GM21717 (cell line): ENCODE measurements around the gene GRAMD2A.

ENCODE experiments used
- ATAC-seq: cut with Tn5 transposase; IDR thresholded peaks from one replicate; pipeline ENCODE4 v1.9.1; 2021; ENCODE audit warnings: mild to moderate bottlenecking, moderate library complexity; ENCODE audit not compliant: unreplicated experiment

Gene GRAMD2A

DNA sequence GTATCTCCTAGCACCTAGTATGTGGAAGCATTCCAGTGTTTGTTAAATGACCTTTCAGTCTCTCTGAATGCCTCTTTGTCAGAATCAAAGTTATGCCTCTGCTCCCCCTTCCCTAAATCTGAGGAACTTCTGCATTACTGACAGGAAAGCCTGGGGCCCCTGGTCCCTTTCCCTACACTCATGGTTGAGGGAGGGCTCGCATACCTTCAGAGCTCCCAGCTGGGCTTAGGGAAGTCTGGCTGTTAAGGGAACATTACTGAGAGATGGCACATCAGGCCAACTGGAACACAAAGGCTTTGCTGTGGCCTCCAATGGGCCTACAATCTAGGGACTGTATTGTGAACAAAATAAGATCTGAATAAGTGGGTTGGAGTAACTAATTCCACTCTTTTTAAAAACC is 23.1 kb upstream of the GRAMD2A start:
- no peak for ATAC-seq

DNA sequence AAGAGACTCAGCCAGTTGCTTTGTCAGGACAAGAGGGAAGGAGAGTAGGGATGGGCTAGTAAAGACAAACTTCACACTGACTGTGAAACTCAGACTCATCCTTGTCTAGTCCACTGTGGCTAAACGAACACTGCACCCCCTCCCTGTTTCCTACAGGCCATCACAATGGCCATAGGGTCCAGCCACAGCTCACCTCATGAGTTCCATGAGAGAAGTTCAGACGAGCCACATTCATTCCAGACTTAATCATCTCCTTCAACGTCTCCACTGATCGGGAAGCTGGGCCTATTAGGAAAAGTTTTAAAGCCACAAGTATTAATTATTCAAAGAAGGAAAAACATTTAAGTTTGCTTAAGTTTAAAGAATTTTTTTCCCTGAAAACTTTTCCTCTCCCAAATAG is 19.6 kb upstream of the GRAMD2A start:
- no peak for ATAC-seq

DNA sequence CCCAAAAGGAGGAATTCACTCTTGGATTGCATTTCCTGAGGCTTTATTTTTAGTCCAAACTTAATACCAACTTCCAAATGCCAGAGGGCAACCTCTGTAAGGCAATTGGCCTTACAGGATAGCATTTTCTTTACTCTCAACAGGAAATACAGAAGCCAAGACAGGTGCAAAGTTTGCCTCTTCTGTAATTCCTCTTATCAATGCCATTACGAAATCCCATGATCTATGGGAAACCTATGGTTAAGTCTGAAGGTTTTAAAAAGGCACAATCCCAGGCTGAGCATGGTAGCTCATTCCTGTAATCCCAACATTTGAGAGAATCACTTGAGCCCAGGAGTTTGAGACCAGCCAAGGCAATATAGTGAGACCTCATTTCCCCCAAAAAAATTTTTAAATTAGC is 18.5 kb upstream of the GRAMD2A start:
- no peak for ATAC-seq

GRCh38 chr15:72207558-72208085 is 10.0 kb upstream of the GRAMD2A start:
- ATAC-seq, result no peak

DNA sequence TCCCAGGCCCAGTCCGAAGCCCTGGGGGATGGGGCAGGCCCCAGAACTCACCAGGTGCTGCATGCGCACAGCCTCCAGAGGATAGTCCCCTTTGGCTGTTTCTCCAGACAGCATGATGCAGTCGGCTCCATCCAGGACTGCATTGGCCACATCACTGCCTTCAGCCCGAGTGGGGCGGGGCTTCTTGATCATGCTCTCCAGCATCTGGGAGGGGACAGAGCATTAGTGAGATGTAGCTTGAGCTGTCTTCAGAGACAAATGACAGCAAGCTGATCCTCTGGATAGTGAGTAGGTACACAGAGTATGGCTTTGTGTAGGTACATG is 9.1 kb upstream of the GRAMD2A start:
- ATAC-seq, result no peak

- no peak for ATAC-seq
Observed at GRCh38 chr15:72205896-72206676, 8.5 kb upstream of the GRAMD2A start.

DNA sequence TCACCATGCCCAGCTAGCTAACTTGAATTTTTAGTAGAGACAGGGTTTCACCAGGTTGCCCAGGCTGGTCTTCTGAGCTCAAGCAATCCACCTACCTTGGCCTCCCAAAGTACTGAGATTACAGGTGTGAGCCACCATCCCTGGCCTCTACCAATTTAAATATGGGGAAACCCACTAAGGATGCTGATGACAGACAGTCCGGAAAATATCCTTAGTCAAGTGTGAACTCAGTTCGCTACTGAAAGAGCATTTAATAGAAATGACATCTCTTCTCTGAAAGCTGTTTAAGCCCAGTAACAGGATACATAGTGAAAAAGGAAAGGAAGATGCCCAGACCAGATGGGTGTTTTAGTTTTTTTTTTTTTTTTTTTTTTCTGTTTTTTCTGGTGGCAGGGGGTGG is 7.7 kb upstream of the GRAMD2A start:
- ATAC-seq, result no peak

DNA sequence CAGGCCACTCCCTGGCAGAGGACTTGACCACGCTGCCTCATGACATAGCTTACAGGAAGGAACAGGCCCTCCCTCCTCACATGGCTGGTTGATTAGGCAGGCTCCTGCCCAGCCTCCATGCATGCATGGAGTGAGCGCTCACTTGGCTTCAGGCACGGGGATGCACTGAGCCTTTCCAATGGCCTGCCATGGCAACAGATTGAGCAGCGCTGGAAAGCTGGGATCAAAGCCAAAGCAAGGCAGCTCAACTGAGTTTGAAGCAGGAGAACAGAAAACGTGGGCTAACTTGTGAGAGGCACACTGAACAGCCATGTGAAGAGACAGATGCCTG is 5.9 kb upstream of the GRAMD2A start:
- ATAC-seq, result no peak

DNA sequence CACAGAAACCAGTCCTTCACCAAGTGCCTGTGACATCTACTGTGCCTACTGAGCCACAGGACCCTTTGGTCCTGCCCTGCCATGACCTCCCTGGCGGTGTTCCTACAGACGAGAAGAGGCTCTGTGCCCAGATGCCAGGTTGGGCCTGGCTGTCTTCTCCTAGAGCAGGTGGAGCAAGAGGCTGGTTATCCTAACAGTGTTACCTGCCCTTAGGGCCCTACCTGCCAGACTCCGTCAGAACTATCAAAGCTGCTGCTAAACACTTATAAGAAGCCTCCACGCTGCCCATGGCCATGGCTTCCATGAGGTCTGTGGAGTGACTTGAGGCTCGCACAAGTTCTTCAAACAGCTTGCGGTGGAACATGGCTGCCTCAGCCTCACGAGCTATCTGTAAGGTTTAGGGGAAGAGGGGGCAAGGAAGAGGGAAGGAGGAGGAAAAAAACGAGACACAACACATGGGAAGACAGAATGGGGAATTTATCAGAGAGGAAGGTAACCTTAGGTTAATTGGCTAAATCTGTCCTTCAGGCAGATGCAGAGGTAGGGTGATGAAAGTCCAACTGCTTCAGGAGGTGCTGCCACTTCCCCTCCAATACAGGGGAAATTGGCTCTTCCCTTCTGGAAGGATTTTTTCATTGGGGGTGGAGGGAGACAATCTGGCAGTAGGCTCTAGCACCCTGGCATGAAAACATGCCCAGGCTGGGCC is 5.4 kb upstream of the GRAMD2A start:
- ATAC-seq, result no peak

- ATAC-seq, result no peak
Observed at GRCh38 chr15:72202302-72202701, 4.7 kb upstream of the GRAMD2A start.

GRCh38 chr15:72201391-72201921 is 3.9 kb upstream of the GRAMD2A start:
- ATAC-seq, result no peak

DNA sequence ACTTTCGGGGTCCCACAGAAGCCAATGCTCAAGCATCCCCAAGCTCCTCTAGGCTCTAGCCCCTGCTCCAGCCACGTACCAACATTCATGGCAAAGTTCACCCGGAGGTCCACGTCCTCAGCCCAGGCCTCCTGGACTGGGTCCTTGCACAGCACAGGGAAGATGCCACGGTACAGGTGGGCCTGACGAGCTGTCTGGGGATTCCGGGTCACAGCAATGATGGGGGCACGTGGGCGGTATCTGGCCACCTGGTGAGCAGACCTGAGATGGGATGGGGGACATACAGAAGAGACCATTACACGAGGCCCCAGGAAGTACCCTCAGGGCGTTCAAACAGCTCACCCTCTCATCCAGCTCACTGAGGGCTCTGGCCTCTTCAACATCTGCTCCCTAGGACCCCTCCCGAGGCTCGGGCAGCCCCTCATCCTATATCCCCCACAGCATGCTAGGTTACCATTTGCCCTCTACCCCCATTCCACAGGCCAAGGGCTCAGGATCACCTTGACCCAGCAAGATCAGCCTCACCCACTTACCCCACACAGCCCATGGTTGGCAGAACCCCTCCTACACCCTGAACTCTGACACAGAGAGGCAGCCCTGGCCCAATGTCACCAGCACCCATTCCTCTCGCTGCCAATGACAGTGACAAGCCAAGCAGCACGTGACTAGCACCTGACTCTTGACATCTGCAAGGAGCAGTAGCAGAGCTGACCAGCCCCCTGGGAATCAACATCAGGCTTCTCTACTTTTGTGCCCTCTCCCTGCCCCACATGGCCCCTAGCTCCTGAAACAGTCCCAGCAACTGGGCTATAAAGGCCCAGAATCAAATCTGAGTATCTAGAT is 3.0 kb upstream of the GRAMD2A start:
- no peak for ATAC-seq

- no peak for ATAC-seq
Observed at GRCh38 chr15:72199721-72200212, 2.2 kb upstream of the GRAMD2A start.

- ATAC-seq, result no peak
Observed at GRCh38 chr15:72199205-72199515, 1.6 kb upstream of the GRAMD2A start.

DNA sequence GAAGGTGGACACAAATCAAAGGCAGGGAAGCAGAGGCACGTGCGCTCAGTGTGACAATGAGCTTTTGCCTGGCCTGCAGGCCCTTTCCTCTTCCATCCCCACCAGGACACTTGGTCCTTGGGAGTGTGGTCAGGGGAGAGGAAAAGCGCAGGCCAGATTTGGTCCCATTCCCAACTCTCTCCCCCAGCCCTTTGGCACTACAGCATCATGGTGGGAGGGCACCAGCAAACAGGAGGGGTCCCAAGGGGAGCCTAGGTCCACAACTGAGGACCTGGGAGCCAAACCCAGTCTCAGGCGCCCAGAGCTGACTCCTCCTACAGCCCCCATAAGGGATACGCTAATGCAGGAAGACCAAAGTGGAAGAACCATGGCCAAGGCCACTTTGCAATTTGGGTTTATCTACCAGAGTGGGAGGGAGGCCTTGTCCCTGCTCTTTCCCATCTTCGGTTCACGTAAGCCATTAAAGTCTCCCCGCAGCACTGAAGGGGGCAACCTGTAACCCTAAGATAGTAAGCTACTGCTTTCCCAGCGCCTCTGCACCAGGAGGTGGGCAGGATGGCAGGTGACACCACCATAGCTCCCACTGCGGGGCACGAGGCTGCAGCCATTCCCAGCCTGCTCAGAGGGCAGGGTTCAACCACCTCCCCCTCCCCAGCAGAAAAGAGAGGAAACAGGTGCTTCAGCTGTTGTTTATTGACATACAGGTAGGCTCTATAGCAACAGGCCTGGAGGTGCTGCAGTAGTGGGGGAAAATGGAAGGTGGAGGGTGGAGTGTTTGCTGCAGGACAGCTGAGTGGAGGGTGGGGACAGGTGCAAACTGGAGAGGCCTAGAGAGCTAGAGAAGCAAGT is 993 bp upstream of the GRAMD2A start:
- ATAC-seq, result no peak

DNA sequence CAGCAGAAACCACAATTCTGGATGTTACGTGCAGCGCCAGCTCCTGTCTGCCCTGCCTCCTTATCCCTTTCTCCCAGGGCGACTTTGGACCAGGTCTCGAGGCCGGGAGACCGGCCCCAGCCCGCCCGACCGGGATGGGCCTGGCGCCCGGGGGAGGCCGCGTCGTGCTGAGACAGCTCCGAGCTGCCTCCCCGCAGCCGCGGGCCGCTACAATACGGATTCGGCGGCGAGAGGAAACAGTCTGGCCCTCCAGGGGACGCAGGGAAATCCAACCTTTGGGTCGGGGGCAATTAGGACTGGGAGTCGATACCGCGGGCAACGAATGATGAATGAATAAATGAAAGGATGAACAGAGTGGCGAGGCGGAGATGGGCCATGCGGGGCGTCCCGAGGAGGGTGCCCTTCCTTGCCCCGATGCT is 537 bp downstream of the GRAMD2A start:
- no peak for ATAC-seq

DNA sequence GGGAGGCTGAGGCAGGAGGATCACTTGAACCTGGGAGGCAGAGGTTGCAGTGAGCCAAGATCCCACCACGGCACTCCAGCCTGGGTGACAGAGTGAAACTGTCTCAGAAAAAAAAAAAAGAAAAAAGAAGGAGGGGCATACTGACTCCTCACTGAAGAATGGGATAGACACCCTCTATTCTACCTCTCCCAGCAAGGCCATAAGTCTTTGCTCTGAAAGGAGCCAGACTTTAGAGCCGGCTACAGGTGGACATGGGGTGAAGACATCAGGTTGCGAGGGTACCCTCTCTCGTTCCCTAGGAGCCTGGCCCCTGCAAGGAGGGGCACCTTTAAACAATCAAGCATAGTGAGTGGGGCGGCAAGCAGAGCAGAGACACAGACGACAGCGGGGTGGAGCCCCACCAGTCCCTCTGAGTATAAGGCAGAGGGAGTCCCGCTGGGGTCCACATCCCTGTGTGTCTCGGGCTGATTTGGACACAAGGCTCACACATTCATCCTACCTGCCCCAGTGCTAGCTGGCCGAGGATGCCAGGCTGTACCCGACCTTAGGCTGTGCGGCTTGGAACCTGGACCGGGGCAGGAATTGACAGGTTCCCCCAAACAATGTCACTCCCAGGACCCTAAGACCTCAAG is 1.1 kb downstream of the GRAMD2A start:
- no peak for ATAC-seq

GRCh38 chr15:72195101-72195511 is 2.5 kb downstream of the GRAMD2A start:
- ATAC-seq, result no peak

DNA sequence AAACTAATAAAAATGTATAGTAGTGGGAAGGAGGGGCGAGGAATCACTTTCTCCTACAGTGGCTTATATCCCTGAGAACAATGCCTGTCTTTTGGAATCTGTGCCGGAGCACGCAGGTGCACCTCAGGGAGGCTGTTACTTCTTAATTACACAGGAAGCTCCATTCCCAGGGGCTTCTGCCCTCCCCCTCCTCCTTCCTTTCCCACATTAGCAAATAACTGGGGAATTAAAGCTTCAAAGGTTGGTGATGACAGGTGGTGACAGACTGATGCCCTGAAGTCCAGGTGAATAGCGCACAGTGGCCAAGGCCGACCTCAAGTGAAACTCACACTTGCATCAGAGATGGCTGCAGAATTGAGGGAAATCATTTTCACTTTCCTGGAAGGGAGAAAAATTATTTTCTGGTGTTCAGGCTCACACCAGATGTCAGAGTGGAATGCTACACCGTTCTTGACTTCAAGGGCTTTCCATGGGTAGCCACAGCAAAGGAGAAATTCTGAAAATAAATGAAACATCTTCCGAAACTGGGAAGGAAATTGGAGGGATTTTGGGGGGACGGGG is 3.7 kb downstream of the GRAMD2A start:
- no peak for ATAC-seq

GRCh38 chr15:72192416-72192815 is 5.2 kb downstream of the GRAMD2A start:
- no peak for ATAC-seq
